Tibial nerve (tissue), 4 donors: ENCODE data around the gene TRMT61A. TPM values are rescaled to one million over a fixed set of nuclear protein-coding genes. Genes with fewer than 3 reads are reported as not detected.

Experiments used
- DNase-seq, 2 donors: peaks; one replicate each; pipeline ENCODE4 v3.0.0-alpha.2; 2019; ENCODE audit warnings: low spot score in 2 of 2
- H3K27ac ChIP-seq, 4 donors: fragments of 200-600 bp; sonication (generic) in 3 of 4; one replicate each; pipeline ENCODE4 v1.5.1; 2017 to 2019; ENCODE audit warnings: mild to moderate bottlenecking in 1 of 4
- H3K27me3 ChIP-seq, 2 donors: fragments of 200-600 bp; sonication (generic) in 1 of 2; one replicate each; pipeline versions ENCODE4 v1.5.1 to v1.6.0; 2017 to 2019
- H3K36me3 ChIP-seq, 3 donors: fragments of 200-600 bp; sonication (generic); one replicate each; pipeline ENCODE4 v1.5.1; 2018 to 2019
- H3K4me1 ChIP-seq, 4 donors: fragments of 200-600 bp; sonication (generic) in 3 of 4; one replicate each; pipeline ENCODE4 v1.5.1; 2017 to 2019
- H3K4me3 ChIP-seq, 4 donors: fragments of 200-600 bp; sonication (generic) in 3 of 4; one replicate each; pipeline ENCODE4 v1.5.1; 2017 to 2019; ENCODE audit warnings: mild to moderate bottlenecking in 1 of 4, moderate library complexity in 1 of 4
- H3K9me3 ChIP-seq, 4 donors: fragments of 200-600 bp; sonication (generic) in 3 of 4; one replicate each; pipeline ENCODE4 v1.5.1; 2017 to 2019
- CTCF ChIP-seq, 5 experiments: fragments of 200-600 bp in 3 of 5; fragments of 450-650 bp in 2 of 5; sonication (generic) in 3 of 5; IDR thresholded peaks; one replicate each; pipeline ENCODE4 v1.5.1; 2016 to 2019; ENCODE audit warnings: antibody characterized with exemption in 5 of 5, mild to moderate bottlenecking in 3 of 5, moderate library complexity in 2 of 5
- EP300 ChIP-seq, 2 donors: sonication (generic); formaldehyde crosslinking; IDR thresholded peaks; one replicate each; pipeline ENCODE4 v1.6.1; 2017; ENCODE audit warnings: antibody characterized with exemption in 2 of 2, mild to moderate bottlenecking in 1 of 2
- POLR2A ChIP-seq, 2 donors: fragments of 450-650 bp; IDR thresholded peaks; one replicate each; pipeline ENCODE4 v1.6.1; 2017; ENCODE audit warnings: antibody characterized with exemption in 2 of 2, mild to moderate bottlenecking in 2 of 2, moderate library complexity in 2 of 2
- WGBS, 2 donors: methylation state at CpG; one replicate each; pipeline ENCODE4 v1.1.5; 2018; 5-methylcytosine and 5-hydroxymethylcytosine counted together
- total RNA-seq, 4 donors: library from RNA; depleted of rRNA; stranded (reverse); fragments of >200 nt; gene quantifications; one replicate each; pipeline ENCODE4 v1.1.0, GENCODE V29; 2016

TRMT61A gene
- total RNA-seq, 4 donors from 2014 or later, result 17.9 to 32.4 (median 22.4) TPM

GRCh38 chr14:103560691-103561090, 31.7 kb downstream of the TRMT61A start:
- WGBS, 2 donors, result 60 to 64% methylated on average over 8 of the region's 8 CpGs
- DNase-seq, result no peak
- Histone ChIP-seq H3K4me3 (peak overlapping the region in 2 of 4 donors; percentile 97 to 99), H3K4me1 (peaks cover 4 to 83% (median 52%) of the 10 kb centered on the region in 4 donors), H3K27ac (peak overlapping the region in 3 of 4 donors; percentile 22 to 95 (median 94)), H3K36me3 (peaks cover 0 to 17% (median 0%) of the 10 kb centered on the region in 3 donors), H3K9me3 (no peaks in the 10 kb centered on the region), H3K27me3 (no peaks in the 10 kb centered on the region)
- TF ChIP-seq POLR2A (IDR thresholded peaks at IDR 0.05) (peak in 1 of 2 donors; percentile 9), CTCF (IDR thresholded peaks at IDR 0.05) (no peak)

- 7 to 9% methylated on average over 31 to 34 of the region's 36 CpGs for WGBS, 2 donors
- TF ChIP-seq POLR2A (IDR thresholded peaks at IDR 0.05) (no peak), CTCF (IDR thresholded peaks at IDR 0.05) (no peak), EP300 (IDR thresholded peaks at IDR 0.05) (no peak)
- H3K9me3 ChIP-seq, result no peaks in the 10 kb centered on the region
- peaks cover 4 to 85% (median 52%) of the 10 kb centered on the region in 4 donors for H3K4me1 ChIP-seq
- no peak for DNase-seq
- H3K4me3 ChIP-seq, result peak overlapping the region; percentile 91 to 99 (median 98)
- H3K27me3 ChIP-seq, result no peaks in the 10 kb centered on the region
- peaks cover 0 to 17% (median 0%) of the 10 kb centered on the region in 3 donors for H3K36me3 ChIP-seq
- peak overlapping the region; percentile 83 to 95 (median 92) for H3K27ac ChIP-seq
These were observed 32.6 kb downstream of the TRMT61A start for GRCh38 chr14:103561381-103562178.

GRCh38 chr14:103562179-103562428, 33.1 kb downstream of the TRMT61A start:
- Histone ChIP-seq H3K9me3 (no peaks in the 10 kb centered on the region), H3K36me3 (peaks cover 0 to 17% (median 0%) of the 10 kb centered on the region in 3 donors), H3K27ac (peak overlapping the region; percentile 83 to 95 (median 92)), H3K27me3 (no peaks in the 10 kb centered on the region), H3K4me3 (peak overlapping the region; percentile 91 to 99 (median 98)), H3K4me1 (peaks cover 4 to 84% (median 48%) of the 10 kb centered on the region in 4 donors)
- WGBS, 2 donors, result 1 to 2% methylated on average over 15 to 16 of the region's 25 CpGs
- DNase-seq, result no peak
- no peak for TF ChIP-seq CTCF (IDR thresholded peaks at IDR 0.05)
- TF ChIP-seq POLR2A (IDR thresholded peaks at IDR 0.05), result no peak
- TF ChIP-seq EP300 (IDR thresholded peaks at IDR 0.05), result no peak

GRCh38 chr14:103562429-103563225, 33.6 kb downstream of the TRMT61A start, which contains the start of the genes BAG5 and COA8:
Gene BAG5 (minus strand): TSS chr14:103562657. CDS start chr14:103561164, 1,493 bp downstream.
Gene COA8 (plus strand): TSS chr14:103562960. CDS start chr14:103563002, 42 bp downstream.
- Histone ChIP-seq H3K27me3 (no peaks in the 10 kb centered on the region), H3K27ac (peak within 1 kb of the TSS; percentile 83 to 95 (median 92)), H3K4me1 (peaks cover 4 to 79% (median 44%) of the 10 kb centered on the region in 4 donors), H3K9me3 (no peaks in the 10 kb centered on the region), H3K4me3 (peak within 1 kb of the TSS; percentile 91 to 99 (median 98)), H3K36me3 (peaks cover 0 to 17% (median 0%) of the 10 kb centered on the region in 3 donors)
- 1 to 2% methylated on average over 13 to 71 of the region's 109 CpGs for WGBS, 2 donors
- peak in 1 of 2 donors; percentile 65 for DNase-seq
- peak; percentile 28 to 63 for TF ChIP-seq POLR2A (IDR thresholded peaks at IDR 0.05)
- TF ChIP-seq EP300 (IDR thresholded peaks at IDR 0.05), result peak in 1 of 2 donors; percentile 82
- TF ChIP-seq CTCF (IDR thresholded peaks at IDR 0.05), result peak in 3 of 5 experiments; percentile 18 to 73 (median 54)
